Measurements from ENCODE around the gene RBM33.

DNA sequence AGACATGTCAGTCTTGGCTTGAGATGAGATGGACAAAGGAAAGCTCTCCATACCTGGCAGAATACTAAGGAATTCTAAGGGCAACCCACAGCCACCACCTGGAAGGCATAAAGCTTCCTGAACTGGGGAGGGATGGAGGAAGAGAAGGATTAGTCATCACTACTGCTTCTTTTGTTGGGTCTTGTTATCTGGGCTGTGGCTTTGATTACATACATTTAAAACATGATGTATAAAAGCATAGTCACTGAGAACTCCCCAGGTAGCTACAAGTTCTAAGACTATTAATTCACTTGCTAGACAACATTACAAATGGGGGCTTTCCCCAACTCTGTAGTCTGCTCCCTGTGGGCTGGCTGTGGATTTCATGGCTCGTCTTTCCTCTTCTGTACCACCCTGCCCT lies 58.2 kb downstream of the RBM33 start:
- TF ChIP-seq ZNF274 (IDR thresholded peaks at IDR 0.05; ENCODE audit: low read depth, low read length) (no peak), SUZ12 (IDR thresholded peaks at IDR 0.05; ENCODE audit: extremely low read depth, insufficient read depth, insufficient read length) (no peak), YY1 (IDR thresholded peaks at IDR 0.05; ENCODE audit: insufficient read depth, insufficient read length) (no peak)

Measured in NT2/D1 (cell line).